Activated gamma-delta T cell (primary cell): ENCODE data around the gene BANK1.
"Not testable (repeated sequence)": the region's sequence is repeated elsewhere in the genome, so short reads cannot be mapped to it uniquely, and the experiment has no call there.

Experiments
- DNase-seq: peaks from one replicate; lab custom pipeline; 2025; lab: John Stamatoyannopoulos, UW

Gene BANK1

DNA sequence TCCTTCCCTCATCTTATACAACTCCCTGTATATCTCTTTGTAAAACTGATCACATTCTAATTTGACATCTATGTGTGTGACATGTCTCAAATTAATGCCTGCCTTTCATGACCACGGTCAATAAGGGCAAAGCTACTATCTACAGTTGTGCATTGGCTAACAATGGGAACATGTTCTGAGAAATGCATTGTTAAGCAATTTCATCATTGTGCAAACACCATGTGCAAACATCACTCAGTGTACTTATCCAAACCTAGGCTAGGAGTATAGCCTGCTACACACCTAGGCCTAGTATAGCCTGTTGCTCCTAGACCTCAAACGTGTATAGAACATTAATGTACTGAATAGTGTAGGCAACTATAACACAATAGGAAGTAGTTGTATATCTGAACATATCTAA is 95.0 kb downstream of the BANK1 start:
- no peak for DNase-seq

DNA sequence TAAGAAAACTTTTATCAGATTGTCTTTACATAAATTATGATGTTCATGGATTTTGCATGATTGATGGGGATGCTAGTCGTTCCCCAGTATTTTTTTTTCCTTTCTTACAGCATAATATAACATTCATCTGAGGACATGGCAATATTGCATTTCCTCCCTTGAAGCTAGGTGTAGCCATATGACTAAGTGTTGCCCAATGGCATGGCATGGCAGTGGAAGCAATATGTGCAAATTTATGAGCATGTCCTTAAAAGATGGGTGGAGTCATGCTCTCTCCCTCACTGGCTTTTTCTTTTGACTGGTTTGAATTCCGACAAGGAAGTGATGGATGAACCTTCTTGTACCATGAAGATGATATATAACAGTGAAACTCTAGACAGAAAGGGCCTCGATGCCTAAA is 96.3 kb downstream of the BANK1 start:
- DNase-seq = no peak

DNA sequence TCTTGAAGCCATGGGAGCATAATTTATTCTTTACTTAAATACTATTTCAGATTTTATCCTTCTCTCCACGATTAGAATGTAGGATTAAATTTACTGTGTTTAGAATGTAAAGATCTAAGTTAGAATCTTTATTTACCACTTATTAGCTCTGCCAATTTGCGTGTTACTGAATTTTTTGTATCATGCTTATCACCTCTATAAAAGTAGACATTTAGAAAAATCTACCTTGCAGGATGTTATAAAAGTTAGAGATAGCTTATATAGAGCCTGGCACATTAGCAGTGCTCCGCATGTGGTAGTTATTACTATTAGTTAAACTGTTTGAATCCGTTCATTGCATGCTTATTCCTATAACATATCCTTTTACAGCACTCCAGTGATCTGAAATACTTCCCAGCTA is 97.9 kb downstream of the BANK1 start:
- no peak for DNase-seq

GRCh38 chr4:101905527-101905926 is 115.0 kb downstream of the BANK1 start:
- not testable (repeated sequence) for DNase-seq

DNA sequence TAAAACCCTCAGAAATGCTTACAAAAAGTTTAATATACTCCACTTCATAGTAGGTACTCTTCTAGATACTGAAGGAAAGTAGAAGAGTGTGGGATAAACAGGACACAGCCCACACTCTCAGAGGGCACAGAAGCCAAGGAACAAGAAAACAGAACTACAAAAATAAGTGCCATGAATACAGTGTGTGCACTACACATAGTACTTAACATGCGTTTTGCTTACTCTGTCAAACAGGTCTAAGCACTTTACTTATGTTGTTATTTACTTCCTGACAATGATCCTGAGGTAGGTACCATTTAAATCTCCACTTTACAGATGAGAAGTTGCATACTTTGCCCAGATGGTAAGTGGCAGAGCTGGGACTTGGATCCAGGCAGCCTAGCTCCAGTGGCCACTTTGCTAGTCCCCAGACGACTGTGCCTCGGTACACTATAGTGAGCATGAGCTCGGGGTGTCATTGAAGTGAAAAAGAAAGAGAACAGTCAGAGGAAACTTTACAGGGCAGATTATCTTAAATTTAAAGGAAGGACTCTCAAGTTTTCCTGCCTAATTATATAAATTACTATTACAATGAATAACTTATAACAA is 120.3 kb downstream of the BANK1 start:
- DNase-seq = no peak

GRCh38 chr4:101911616-101912015 is 121.1 kb downstream of the BANK1 start:
- no peak for DNase-seq

DNA sequence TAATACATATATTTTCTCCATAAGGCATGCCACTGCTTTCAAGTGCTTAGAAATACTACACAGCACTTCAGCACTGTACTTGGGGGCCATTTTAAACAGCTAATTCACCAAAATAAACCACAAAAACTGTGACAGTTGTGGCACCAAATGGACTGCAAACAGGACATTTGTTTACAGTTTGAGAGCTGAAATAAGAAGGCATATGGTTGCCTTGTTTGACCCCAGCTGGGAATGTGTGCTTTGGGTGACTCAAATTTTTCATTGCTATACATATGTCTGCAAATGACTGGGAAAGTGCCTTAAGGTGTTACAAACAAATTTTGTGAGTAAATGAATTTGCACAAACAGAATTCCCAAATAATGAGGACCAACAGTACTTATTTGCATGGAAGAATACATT is 124.2 kb downstream of the BANK1 start:
- DNase-seq = no peak

- DNase-seq = no peak
Observed at GRCh38 chr4:101919373-101919977, 128.9 kb downstream of the BANK1 start.

GRCh38 chr4:101921370-101921769 is 130.8 kb downstream of the BANK1 start:
- DNase-seq = no peak

- DNase-seq = no peak
Observed at GRCh38 chr4:101931619-101932018, 141.1 kb downstream of the BANK1 start.

DNA sequence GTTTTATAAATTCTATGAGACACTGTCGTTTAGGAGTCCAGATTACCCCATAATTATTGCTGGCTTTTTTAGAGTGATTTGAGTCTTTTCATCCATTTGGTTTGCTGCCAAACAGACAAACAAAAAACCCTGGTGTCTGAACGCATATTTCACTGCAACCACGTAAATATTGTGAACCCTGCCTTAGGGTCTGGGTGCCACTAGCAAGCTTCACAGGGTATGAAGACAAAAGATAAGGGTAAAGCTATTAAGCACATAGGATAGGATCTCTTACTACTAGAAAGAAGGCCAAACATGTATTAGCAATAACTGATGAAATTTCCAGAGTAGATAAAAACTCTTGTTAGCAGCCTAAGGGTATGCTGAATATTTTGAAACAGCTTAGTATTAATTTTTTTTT is 143.3 kb downstream of the BANK1 start:
- DNase-seq = no peak

DNA sequence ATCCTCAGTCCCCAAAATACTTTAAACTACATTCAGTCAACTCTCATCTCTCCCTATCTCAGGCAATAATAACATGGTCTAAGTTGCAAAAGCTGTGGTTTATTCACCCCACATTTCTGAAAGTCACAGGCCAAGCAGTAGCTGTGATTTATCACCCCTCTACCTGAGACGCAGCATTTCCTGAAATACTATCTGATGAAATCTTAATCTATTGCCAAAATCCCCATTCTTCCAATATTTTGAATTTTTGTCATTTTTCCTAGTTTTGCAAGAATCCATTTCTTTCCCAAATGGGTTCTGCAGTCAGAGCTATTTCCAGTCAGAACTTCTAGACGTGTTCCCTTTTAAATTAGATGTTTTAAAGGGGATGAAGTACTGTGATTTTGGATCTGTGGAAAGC is 148.3 kb downstream of the BANK1 start:
- DNase-seq = no peak

DNA sequence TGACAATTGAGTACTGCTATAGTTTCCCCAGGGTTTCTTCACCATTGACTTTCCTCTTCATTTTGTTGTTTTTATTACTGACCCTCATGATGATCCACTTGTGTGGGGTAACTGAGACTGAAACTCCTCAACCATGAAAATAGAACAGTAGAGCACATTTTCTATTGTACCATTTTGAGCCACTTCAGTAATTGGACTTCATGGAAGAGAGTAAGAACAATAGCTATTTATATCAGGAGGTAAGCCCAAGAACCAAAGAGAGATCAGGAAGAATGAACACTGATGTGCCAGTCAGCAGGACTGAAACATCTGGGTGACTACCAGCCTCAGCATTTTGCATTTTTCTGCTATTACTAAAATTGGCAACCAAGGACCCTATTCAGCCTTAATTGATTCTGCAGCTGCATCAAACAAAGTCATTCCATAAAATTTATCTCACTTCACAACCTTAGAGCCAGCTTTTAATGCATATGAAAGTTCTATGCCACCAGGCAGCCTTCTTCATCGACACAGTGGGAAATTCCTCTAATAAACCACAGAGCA is 151.4 kb downstream of the BANK1 start:
- no peak for DNase-seq

GRCh38 chr4:101942891-101943290 is 152.4 kb downstream of the BANK1 start:
- DNase-seq = no peak

DNA sequence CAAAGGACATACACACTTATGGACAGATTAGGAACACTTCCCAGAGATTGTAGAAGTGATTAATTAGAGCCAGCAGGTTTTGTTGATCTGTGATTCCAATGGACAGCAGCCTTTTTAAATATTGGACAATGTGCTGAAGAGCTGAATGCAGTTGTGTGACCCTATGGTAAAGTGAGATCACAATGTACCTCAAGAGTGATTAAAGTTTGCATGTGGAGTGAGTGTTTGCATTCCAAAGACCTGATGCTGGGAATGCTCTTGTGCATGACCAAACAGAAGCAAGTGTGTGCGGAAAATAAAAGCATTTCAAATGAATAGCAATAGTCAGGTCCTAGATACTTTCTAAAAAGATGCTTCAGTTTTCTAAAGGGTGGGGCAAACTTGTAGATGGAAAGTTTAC is 154.1 kb downstream of the BANK1 start:
- DNase-seq = no peak

- DNase-seq = no peak
Observed at GRCh38 chr4:101948055-101948454, 157.5 kb downstream of the BANK1 start.

- no peak for DNase-seq
Observed at GRCh38 chr4:101948951-101949350, 158.4 kb downstream of the BANK1 start.

- DNase-seq = no peak
Observed at GRCh38 chr4:101950258-101950979, 159.9 kb downstream of the BANK1 start.

- no peak for DNase-seq
Observed at GRCh38 chr4:101952985-101953384, 162.5 kb downstream of the BANK1 start.

GRCh38 chr4:101953949-101954348 is 163.4 kb downstream of the BANK1 start:
- no peak for DNase-seq

- DNase-seq = no peak
Observed at GRCh38 chr4:101954351-101954750, 163.8 kb downstream of the BANK1 start.

- DNase-seq = no peak
Observed at GRCh38 chr4:101954975-101955678, 164.6 kb downstream of the BANK1 start.
